HEK293T (cell line): ENCODE data around the gene DCST2.

Experiments
- CTCF ChIA-PET: fragments of 350-600 bp; formaldehyde crosslinking; extraction: SDS; loops from one replicate; lab custom pipeline; 2021; ENCODE audit warnings: antibody characterized with exemption, inconsistent platforms; lab: Yijun Ruan, JAX
- POLR2A ChIA-PET: fragments of 350-600 bp; formaldehyde crosslinking; extraction: SDS; loops from one replicate; lab custom pipeline; 2020; ENCODE audit warnings: antibody characterized with exemption, inconsistent platforms; lab: Yijun Ruan, JAX
- DNase-seq: peaks from one replicate; pipeline ENCODE4 v3.0.0; 2012; ENCODE audit warnings: mixed read lengths; ENCODE audit errors: extremely low spot score
- ARNT ChIP-seq: fragments of 450-650 bp; IDR thresholded peaks from 2 replicates; pipeline ENCODE4 v1.6.1; 2017; ENCODE audit warnings: mild to moderate bottlenecking
- BHLHE40 ChIP-seq: fragments of 450-650 bp; IDR thresholded peaks from 2 replicates; pipeline ENCODE4 v1.6.1; 2016; ENCODE audit warnings: mild to moderate bottlenecking, moderate library complexity, borderline replicate concordance
- CTBP1 ChIP-seq: fragments of 450-650 bp; IDR thresholded peaks from 2 replicates; pipeline ENCODE4 v1.6.1; 2016; ENCODE audit warnings: borderline replicate concordance
- ELF4 ChIP-seq: fragments of 450-650 bp; IDR thresholded peaks from 2 replicates; pipeline ENCODE4 v1.6.1; 2017; ENCODE audit warnings: antibody characterized with exemption
- FOXA1 ChIP-seq: fragments of 450-650 bp; IDR thresholded peaks from 2 replicates; pipeline ENCODE4 v1.6.1; 2016; ENCODE audit warnings: mild to moderate bottlenecking
- FOXK2 ChIP-seq: fragments of 450-650 bp; IDR thresholded peaks from 2 replicates; pipeline ENCODE4 v1.6.1; 2016; ENCODE audit warnings: mild to moderate bottlenecking
- FOXM1 ChIP-seq: fragments of 450-650 bp; IDR thresholded peaks from 2 replicates; pipeline ENCODE4 v1.6.1; 2017; ENCODE audit warnings: mild to moderate bottlenecking, borderline replicate concordance
- HDGF ChIP-seq: fragments of 450-650 bp; IDR thresholded peaks from 2 replicates; pipeline ENCODE4 v1.6.1; 2017; ENCODE audit warnings: antibody characterized with exemption, borderline replicate concordance
- L3MBTL2 ChIP-seq: fragments of 450-650 bp; conservative IDR thresholded peaks from 2 replicates; pipeline ENCODE4 v1.6.1; 2016; ENCODE audit warnings: mild to moderate bottlenecking
- LEF1 ChIP-seq: fragments of 450-650 bp; IDR thresholded peaks from 2 replicates; pipeline ENCODE4 v1.6.1; 2017; ENCODE audit warnings: mild to moderate bottlenecking, borderline replicate concordance
- NFRKB ChIP-seq: fragments of 450-650 bp; IDR thresholded peaks from 2 replicates; pipeline ENCODE4 v1.6.1; 2016; ENCODE audit warnings: mild to moderate bottlenecking, moderate library complexity
- PKNOX1 ChIP-seq: fragments of 450-650 bp; IDR thresholded peaks from 2 replicates; pipeline ENCODE4 v1.6.1; 2016
- SP1 ChIP-seq: fragments of 450-650 bp; IDR thresholded peaks from 2 replicates; pipeline ENCODE4 v1.6.1; 2017
- SUZ12 ChIP-seq: fragments of 450-650 bp; IDR thresholded peaks from 2 replicates; pipeline ENCODE4 v1.6.1; 2016; ENCODE audit warnings: mild to moderate bottlenecking
- TARDBP ChIP-seq: fragments of 450-650 bp; IDR thresholded peaks from 2 replicates; pipeline ENCODE4 v1.6.1; 2016
- ZNF384 ChIP-seq: fragments of 450-650 bp; IDR thresholded peaks from 2 replicates; pipeline ENCODE4 v1.6.1; 2016

DCST2 gene

GRCh38 chr1:155071701-155072100, 38.1 kb upstream of the DCST2 start:
- no peak for DNase-seq
- TF ChIP-seq SP1 (no peak), ELF4 (no peak), L3MBTL2 (no peak), FOXK2 (no peak), ZNF384 (no peak), ARNT (no peak), CTBP1 (no peak), NFRKB (no peak), HDGF (no peak), FOXA1 (no peak), LEF1 (no peak), PKNOX1 (no peak), FOXM1 (no peak), TARDBP (no peak), BHLHE40 (no peak), SUZ12 (no peak)
- POLR2A ChIA-PET: interaction anchor here (1.0 to 1.4 kb wide), 2 partner anchors 21 to 155 kb away, joined by 3 to 4 read pairs; partner anchors contain the start of gene ADAM15
- CTCF ChIA-PET: no interaction called here

- CTCF ChIA-PET: interaction anchor here (0.5 to 1.5 kb wide), 3 partner anchors 9 to 188 kb away, joined by 5 to 8 read pairs (median 6); no protein-coding TSS in a partner anchor
- DNase-seq: peak; percentile 76
- POLR2A ChIA-PET: interaction anchor here (1.4 to 1.7 kb wide), 2 partner anchors 10 to 20 kb away, joined by 4 read pairs; partner anchors contain the start of gene ADAM15
- no peak for TF ChIP-seq ARNT
- TF ChIP-seq TARDBP: no peak
- no peak for TF ChIP-seq BHLHE40
- no peak for TF ChIP-seq PKNOX1
- TF ChIP-seq ELF4: no peak
- no peak for TF ChIP-seq FOXA1
- no peak for TF ChIP-seq SP1
- no peak for TF ChIP-seq FOXK2
- no peak for TF ChIP-seq ZNF384
- TF ChIP-seq FOXM1: no peak
- TF ChIP-seq LEF1: no peak
- no peak for TF ChIP-seq HDGF
- no peak for TF ChIP-seq L3MBTL2
- TF ChIP-seq SUZ12: no peak
- no peak for TF ChIP-seq CTBP1
- TF ChIP-seq NFRKB: no peak
These were observed 37.4 kb upstream of the DCST2 start for GRCh38 chr1:155070721-155071569.

GRCh38 chr1:155070158-155070621, 36.6 kb upstream of the DCST2 start:
- TF ChIP-seq LEF1 (no peak), FOXK2 (no peak), CTBP1 (no peak), FOXA1 (no peak), ZNF384 (no peak), PKNOX1 (no peak), BHLHE40 (no peak), FOXM1 (no peak), NFRKB (no peak), SP1 (no peak), L3MBTL2 (no peak), TARDBP (no peak), SUZ12 (no peak), HDGF (no peak), ELF4 (no peak), ARNT (no peak)
- POLR2A ChIA-PET: interaction anchor here (1.4 to 1.7 kb wide), 2 partner anchors 11 to 109 kb away, joined by 4 read pairs; no protein-coding TSS in a partner anchor
- CTCF ChIA-PET: interaction anchor here (0.5 to 1.5 kb wide), 4 partner anchors 9 to 187 kb away, joined by 3 to 8 read pairs (median 6); no protein-coding TSS in a partner anchor
- no peak for DNase-seq

- TF ChIP-seq ELF4: no peak
- no peak for TF ChIP-seq LEF1
- no peak for TF ChIP-seq PKNOX1
- TF ChIP-seq FOXK2: no peak
- TF ChIP-seq NFRKB: no peak
- no peak for TF ChIP-seq CTBP1
- TF ChIP-seq BHLHE40: no peak
- no peak for TF ChIP-seq ZNF384
- TF ChIP-seq TARDBP: no peak
- TF ChIP-seq SP1: no peak
- no peak for TF ChIP-seq L3MBTL2
- TF ChIP-seq ARNT: no peak
- no peak for TF ChIP-seq HDGF
- TF ChIP-seq FOXM1: no peak
- TF ChIP-seq FOXA1: no peak
- no peak for TF ChIP-seq SUZ12
- POLR2A ChIA-PET: interaction anchor here (0.8 to 1.7 kb wide), 3 partner anchors 11 to 109 kb away, joined by 3 to 4 read pairs (median 4); partner anchors contain the start of gene ADAM15
- CTCF ChIA-PET: interaction anchor here (0.7 to 1.5 kb wide), 3 partner anchors 8 to 86 kb away, joined by 3 to 8 read pairs (median 6); no protein-coding TSS in a partner anchor
- DNase-seq: no peak
These were observed 36.1 kb upstream of the DCST2 start for GRCh38 chr1:155069551-155070157.
